ENCODE measurements around the gene DTNBP1. TPM values are rescaled to one million over a fixed set of nuclear protein-coding genes. Genes with fewer than 3 reads are reported as not detected.

The DTNBP1 gene
- total and polyA plus RNA-seq, 2 donors (not counting 3 experiments of a cell fraction or from before 2014, with no cell fraction given) = 24.3 to 28.9 TPM

DNA sequence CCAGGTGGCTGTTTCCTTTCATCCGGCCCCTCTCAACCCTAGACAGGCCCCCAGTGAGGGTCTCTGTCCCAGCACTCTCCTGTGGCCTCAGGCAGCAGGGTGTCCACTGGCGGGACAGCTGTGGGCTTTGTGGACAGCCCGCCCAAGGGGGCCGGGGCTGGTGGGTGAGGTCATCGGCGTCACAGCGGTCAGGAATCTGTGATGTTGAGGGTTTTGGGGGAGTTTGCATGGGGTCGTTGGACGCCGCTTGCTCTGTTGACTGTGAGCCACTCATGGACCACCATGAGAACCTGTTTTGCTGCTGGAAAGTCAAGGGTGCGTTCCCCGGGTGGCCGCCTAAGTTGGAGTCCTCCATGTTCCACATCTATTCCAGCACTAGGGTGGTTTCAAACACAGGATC, 146.4 kb downstream of the DTNBP1 start:
- FAIRE-seq (no peak), DNase-seq (ENCODE audit: low read depth, low spot score) (no peak)
- H3K9ac ChIP-seq (replicated peaks; ENCODE audit: extremely low read depth, insufficient read depth, low read length) = no peak overlapping the region
- ChIA-PET CTCF (no interaction called here), POLR2A (no interaction called here)
- H3K79me2 ChIP-seq (ENCODE audit: control insufficient read depth, insufficient read depth, low read length) = no peaks in the 10 kb centered on the region
- H3K36me3 ChIP-seq (ENCODE audit: control insufficient read depth in 2 of 2, extremely low read depth in 1 of 2, insufficient read depth in 2 of 2, low read length in 2 of 2) = peaks cover 0 to 12% of the 10 kb centered on the region in 2 experiments
- dilution Hi-C loops (cut with MboI; ENCODE audit: extremely low pct_ligation_motif_present, low sequenced_read_pairs) = no loop called here
- intact Hi-C loops (cut with micrococcal nuclease) = no loop called here
- no peaks in the 10 kb centered on the region for H3K27me3 ChIP-seq (ENCODE audit: control insufficient read depth in 2 of 2, insufficient read depth in 2 of 2, low read length in 2 of 2)
- no peaks in the 10 kb centered on the region for H3K4me1 ChIP-seq (ENCODE audit: control insufficient read depth, extremely low read depth, insufficient read depth, low read length)
- no peak overlapping the region for H3K27ac ChIP-seq (ENCODE audit: insufficient read depth, low read depth, low read length)
- no peaks in the 10 kb centered on the region for H3K9me3 ChIP-seq (replicated peaks; ENCODE audit: control insufficient read depth, insufficient read depth, low read length)
- BruUV-seq (replicated peaks) = no TSS peak
- no peak for TF ChIP-seq JUN (IDR thresholded peaks at IDR 0.05; ENCODE audit: borderline replicate concordance, insufficient read depth, insufficient read length, low read depth)
- no peak for TF ChIP-seq GATA2 (IDR thresholded peaks at IDR 0.05; ENCODE audit: insufficient read depth, insufficient read length, low read depth, low read length)
- TF ChIP-seq, protein P1, sequence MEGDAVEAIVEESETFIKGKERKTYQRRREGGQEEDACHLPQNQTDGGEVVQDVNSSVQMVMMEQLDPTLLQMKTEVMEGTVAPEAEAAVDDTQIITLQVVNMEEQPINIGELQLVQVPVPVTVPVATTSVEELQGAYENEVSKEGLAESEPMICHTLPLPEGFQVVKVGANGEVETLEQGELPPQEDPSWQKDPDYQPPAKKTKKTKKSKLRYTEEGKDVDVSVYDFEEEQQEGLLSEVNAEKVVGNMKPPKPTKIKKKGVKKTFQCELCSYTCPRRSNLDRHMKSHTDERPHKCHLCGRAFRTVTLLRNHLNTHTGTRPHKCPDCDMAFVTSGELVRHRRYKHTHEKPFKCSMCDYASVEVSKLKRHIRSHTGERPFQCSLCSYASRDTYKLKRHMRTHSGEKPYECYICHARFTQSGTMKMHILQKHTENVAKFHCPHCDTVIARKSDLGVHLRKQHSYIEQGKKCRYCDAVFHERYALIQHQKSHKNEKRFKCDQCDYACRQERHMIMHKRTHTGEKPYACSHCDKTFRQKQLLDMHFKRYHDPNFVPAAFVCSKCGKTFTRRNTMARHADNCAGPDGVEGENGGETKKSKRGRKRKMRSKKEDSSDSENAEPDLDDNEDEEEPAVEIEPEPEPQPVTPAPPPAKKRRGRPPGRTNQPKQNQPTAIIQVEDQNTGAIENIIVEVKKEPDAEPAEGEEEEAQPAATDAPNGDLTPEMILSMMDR (IDR thresholded peaks at IDR 0.05; ENCODE audit: extremely low read depth in 1 of 2, insufficient read depth in 1 of 2, low read depth in 1 of 2, low read length in 2 of 2) = no peak
- no peak for TF ChIP-seq EZH2 (IDR thresholded peaks at IDR 0.05; ENCODE audit: borderline replicate concordance, low read depth, low read length, severe bottlenecking)
- no peak for TF ChIP-seq POLR2AphosphoS5 (IDR thresholded peaks at IDR 0.05; ENCODE audit: insufficient read depth, low read depth, low read length)
- TF ChIP-seq, protein P2, sequence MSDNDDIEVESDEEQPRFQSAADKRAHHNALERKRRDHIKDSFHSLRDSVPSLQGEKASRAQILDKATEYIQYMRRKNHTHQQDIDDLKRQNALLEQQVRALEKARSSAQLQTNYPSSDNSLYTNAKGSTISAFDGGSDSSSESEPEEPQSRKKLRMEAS (IDR thresholded peaks at IDR 0.05; ENCODE audit: insufficient read depth, insufficient read length) = no peak
- no peak for TF ChIP-seq FOS (IDR thresholded peaks at IDR 0.05; ENCODE audit: borderline replicate concordance, insufficient read depth, low read length)
- no peak for TF ChIP-seq MYC (IDR thresholded peaks at IDR 0.05; ENCODE audit: low read depth, low read length)
- no peak for TF ChIP-seq POLR2A (IDR thresholded peaks at IDR 0.05; ENCODE audit: low read depth, low read length)
- H3K4me3 ChIP-seq (replicated peaks in 1 of 3; ENCODE audit: insufficient read depth in 1 of 3, low read depth in 1 of 3, low read length in 3 of 3) = no peak overlapping the region
- H4K20me1 ChIP-seq (replicated peaks; ENCODE audit: control insufficient read depth, extremely low read depth, insufficient read depth, low read length) = no peaks in the 10 kb centered on the region
- no peaks in the 10 kb centered on the region for H3K9me1 ChIP-seq (replicated peaks; ENCODE audit: control insufficient read depth, extremely low read depth, insufficient read depth, low read length)
- H2AFZ ChIP-seq (ENCODE audit: low read depth, low read length) = no peak overlapping the region
- H3K4me2 ChIP-seq (ENCODE audit: insufficient read depth, low read length) = no peak overlapping the region
